Naive thymus-derived CD4-positive, alpha-beta T cell (primary cell): Measurements from ENCODE around the gene OR6J1. TPM values are rescaled to one million over a fixed set of nuclear protein-coding genes. Genes with fewer than 3 reads are reported as not detected.
"Not testable (repeated sequence)": the region's sequence is repeated elsewhere in the genome, so short reads cannot be mapped to it uniquely, and the experiment has no call there.

ENCODE experiments used
- ATAC-seq: fragments of 150-1000 bp; cut with Tn5 transposase; 2 replicates; pipeline ENCODE4 v1.10.0; 2021; ENCODE audit warnings: mild to moderate bottlenecking, moderate library complexity
- CTCF ChIA-PET: fragments of 350-600 bp; sonication (Branson Sonifier 250); formaldehyde crosslinking; loops from one replicate; lab custom pipeline; 2021; ENCODE audit warnings: antibody characterized with exemption; lab: Charles Lee
- POLR2A ChIA-PET: fragments of 350-600 bp; sonication (Branson Sonifier 250); formaldehyde crosslinking; loops from one replicate; lab custom pipeline; 2021; ENCODE audit warnings: antibody characterized with exemption, inconsistent platforms; lab: Charles Lee
- DNase-seq, 9 donors: peaks; one replicate each; pipeline versions ENCODE4 v3.0.0 to v3.0.0-alpha.2; 2020 to 2022; ENCODE audit warnings: mixed read lengths in 1 of 9
- H3K27ac ChIP-seq: one replicate; pipeline ENCODE4 v1.7.0; 2013; ENCODE audit warnings: mild to moderate bottlenecking, low read depth, low read length, moderate library complexity
- H3K27me3 ChIP-seq, 2 donors: one replicate each; pipeline ENCODE4 v1.7.0; 2013; ENCODE audit warnings: low read length in 2 of 2, mild to moderate bottlenecking in 2 of 2, moderate library complexity in 2 of 2; ENCODE audit not compliant: control insufficient read depth in 2 of 2, insufficient read depth in 2 of 2
- H3K36me3 ChIP-seq, 3 experiments: 1 replicate in 2 of 3; 2 replicates in 1 of 3; pipeline ENCODE4 v1.7.0; 2013; ENCODE audit warnings: low read length in 3 of 3, mild to moderate bottlenecking in 3 of 3, moderate library complexity in 1 of 3; ENCODE audit not compliant: insufficient read depth in 3 of 3, control insufficient read depth in 2 of 3
- H3K4me1 ChIP-seq, 2 donors: one replicate each; pipeline ENCODE4 v1.7.0; 2013; ENCODE audit warnings: low read length in 2 of 2, mild to moderate bottlenecking in 2 of 2, moderate library complexity in 1 of 2; ENCODE audit not compliant: control insufficient read depth in 2 of 2, insufficient read depth in 2 of 2
- H3K4me3 ChIP-seq: 2 replicates; pipeline ENCODE4 v1.7.0; 2013; ENCODE audit warnings: mild to moderate bottlenecking, low read length
- H3K9me3 ChIP-seq, 3 experiments: 1 replicate in 2 of 3; 2 replicates in 1 of 3; pipeline ENCODE4 v1.7.0; 2013; ENCODE audit warnings: low read length in 3 of 3; ENCODE audit not compliant: control insufficient read depth in 2 of 3
- H3K27ac Mint-ChIP-seq, 9 donors: one replicate each; pipeline ENCODE4 v1.8.0; 2020 to 2022; ENCODE audit warnings: mixed read lengths in 9 of 9, mild to moderate bottlenecking in 8 of 9, moderate library complexity in 5 of 9, inconsistent platforms in 2 of 9
- H3K27me3 Mint-ChIP-seq, 5 donors: one replicate each; pipeline ENCODE4 v1.8.0; 2021 to 2022; ENCODE audit warnings: mixed read lengths in 5 of 5, mild to moderate bottlenecking in 1 of 5
- H3K36me3 Mint-ChIP-seq, 5 donors: one replicate each; pipeline ENCODE4 v1.8.0; 2020 to 2022; ENCODE audit warnings: mixed read lengths in 5 of 5, mild to moderate bottlenecking in 3 of 5, inconsistent platforms in 1 of 5
- H3K4me1 Mint-ChIP-seq, 7 donors: one replicate each; pipeline ENCODE4 v1.8.0; 2020 to 2022; ENCODE audit warnings: mixed read lengths in 7 of 7, mild to moderate bottlenecking in 3 of 7, inconsistent platforms in 1 of 7
- H3K4me3 Mint-ChIP-seq, 10 donors: one replicate each; pipeline ENCODE4 v1.8.0; 2020 to 2022; ENCODE audit warnings: mild to moderate bottlenecking in 10 of 10, mixed read lengths in 10 of 10, moderate library complexity in 6 of 10, inconsistent platforms in 2 of 10
- H3K9me3 Mint-ChIP-seq, 11 donors: one replicate each; pipeline ENCODE4 v1.8.0; 2020 to 2022; ENCODE audit warnings: mixed read lengths in 11 of 11, mild to moderate bottlenecking in 4 of 11, inconsistent platforms in 1 of 11, moderate library complexity in 1 of 11
- intact Hi-C, 2 donors: fragments of 100-400 bp; cut with micrococcal nuclease; formaldehyde crosslinking; loops; one replicate each; pipeline ENCODE4 v1.15.1; 2023
- polyA plus RNA-seq, 2 donors: library from polyadenylated mRNA; unstranded; fragments of 300-500 nt; fragmentation: Illumina TruSeq; gene quantifications; one replicate each; pipeline ENCODE4 v1.2.3, GENCODE V29; 2021
- total RNA-seq, 6 experiments: library from RNA in 5 of 6; stranded (reverse) in 5 of 6; gene quantifications; 1 replicate in 5 of 6; 2 replicates in 1 of 6; pipeline ENCODE4 v1.2.3 and lab custom pipeline; 2021 to 2026

OR6J1 gene
- total and polyA plus RNA-seq, 7 experiments from 2014 or later, result not detected

- H3K4me3 Mint-ChIP-seq, result peak overlapping the region; percentile 83 to 99 (median 96)
- H3K27ac ChIP-seq, result peak overlapping the region; percentile 96
- H3K9me3 ChIP-seq, H3K27me3 Mint-ChIP-seq, H3K9me3 Mint-ChIP-seq, ATAC-seq, H3K36me3 ChIP-seq, H3K27me3 ChIP-seq: not testable (repeated sequence)
- DNase-seq, result peak in 6 of 9 donors; percentile 22 to 56 (median 41)
- intact Hi-C loops, result loop anchor here (1.0 to 10.0 kb wide), 14 partner anchors 8 to 1503 kb away; partner anchors contain the start of genes PPP1R3E (in 2 of the 2), CHD8 (in 1 of the 2), LRP10 (in 1 of the 2) and MRPL52 (in 1 of the 2)
- POLR2A ChIA-PET, result interaction anchor here (0.6 to 6.6 kb wide), 12 partner anchors 12 to 890 kb away, joined by 3 to 82 read pairs (median 11); partner anchors contain the start of genes ABHD4, MRPL52 and RBM23
- CTCF ChIA-PET, result interaction anchor here (0.6 to 4.7 kb wide), 5 partner anchors 11 to 519 kb away, joined by 3 to 52 read pairs (median 4); no protein-coding TSS in a partner anchor
- H3K27ac Mint-ChIP-seq, result peak overlapping the region; percentile 90 to 100 (median 99)
- peaks cover 43 to 50% of the 10 kb centered on the region in 2 donors for H3K4me1 ChIP-seq
- H3K4me3 ChIP-seq, result peak overlapping the region; percentile 81
- H3K4me1 Mint-ChIP-seq, result peaks cover 49 to 72% (median 66%) of the 10 kb centered on the region in 7 donors
- peaks cover 0 to 26% (median 12%) of the 10 kb centered on the region in 5 donors for H3K36me3 Mint-ChIP-seq
Observed at GRCh38 chr14:22587677-22588422, 56.3 kb downstream of the OR6J1 start.

- H3K36me3 Mint-ChIP-seq, result peaks cover 0 to 26% (median 12%) of the 10 kb centered on the region in 5 donors
- no peak overlapping the region for H3K4me3 ChIP-seq
- H3K27ac ChIP-seq, result peak overlapping the region; percentile 96
- ChIA-PET POLR2A (interaction anchor here (2.9 to 6.6 kb wide), 4 partner anchors 12 to 55 kb away, joined by 9 to 82 read pairs (median 43); partner anchors contain the start of gene ABHD4), CTCF (interaction anchor here (0.6 to 4.7 kb wide), 3 partner anchors 16 to 518 kb away, joined by 3 to 52 read pairs (median 4); no protein-coding TSS in a partner anchor)
- H3K4me1 Mint-ChIP-seq, result peaks cover 53 to 78% (median 72%) of the 10 kb centered on the region in 7 donors
- no peaks in the 10 kb centered on the region for H3K27me3 ChIP-seq
- H3K9me3 Mint-ChIP-seq, result peaks cover 0 to 8% (median 0%) of the 10 kb centered on the region in 11 donors
- intact Hi-C loops, result loop anchor here (5.0 to 10.0 kb wide), 10 partner anchors 65 to 1502 kb away; partner anchors contain the start of genes PPP1R3E (in 2 of the 2), CHD8 (in 1 of the 2), LRP10 (in 1 of the 2) and MRPL52 (in 1 of the 2)
- peak overlapping the region; percentile 83 to 99 (median 96) for H3K4me3 Mint-ChIP-seq
- ATAC-seq (no peak), DNase-seq (no peak)
- H3K27me3 Mint-ChIP-seq, result peaks cover 0 to 5% (median 0%) of the 10 kb centered on the region in 5 donors
- peaks cover 43 to 50% of the 10 kb centered on the region in 2 donors for H3K4me1 ChIP-seq
- H3K36me3 ChIP-seq, result no peaks in the 10 kb centered on the region
- peak overlapping the region; percentile 90 to 100 (median 99) for H3K27ac Mint-ChIP-seq
- no peaks in the 10 kb centered on the region for H3K9me3 ChIP-seq
Observed at GRCh38 chr14:22587247-22587646, 56.9 kb downstream of the OR6J1 start.

DNA sequence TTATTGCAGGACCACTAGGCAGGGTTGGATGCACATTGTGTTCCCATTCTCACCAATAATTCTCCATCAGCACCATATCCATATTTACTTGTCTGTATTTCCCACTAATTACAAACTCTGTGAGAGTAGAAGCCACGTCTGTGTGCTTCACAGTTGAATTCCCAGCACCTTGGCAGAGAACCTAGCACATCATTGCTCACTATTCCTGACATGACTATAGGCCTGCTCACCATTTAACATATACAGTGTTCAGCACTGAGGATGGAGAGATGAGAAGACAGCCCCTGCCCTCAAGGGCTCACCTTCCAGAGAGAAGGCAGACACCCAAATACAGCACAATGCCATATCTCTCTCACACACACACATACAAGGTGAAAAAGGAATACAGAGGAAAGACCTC, 60.2 kb downstream of the OR6J1 start:
- Mint-ChIP-seq H3K4me3 (peak overlapping the region in 9 of 10 donors; percentile 29 to 86 (median 61)), H3K9me3 (peaks cover 0 to 4% (median 0%) of the 10 kb centered on the region in 11 donors), H3K4me1 (peaks cover 62 to 89% (median 78%) of the 10 kb centered on the region in 7 donors), H3K27ac (peak overlapping the region; percentile 29 to 100 (median 84)), H3K27me3 (peaks cover 0 to 2% (median 0%) of the 10 kb centered on the region in 5 donors), H3K36me3 (peaks cover 5 to 32% (median 18%) of the 10 kb centered on the region in 5 donors)
- ATAC-seq (no peak), DNase-seq (peak in 1 of 9 donors; percentile 15)
- ChIA-PET CTCF (interaction anchor here (0.8 to 1.6 kb wide), 3 partner anchors 12 to 287 kb away, joined by 3 to 11 read pairs (median 5); no protein-coding TSS in a partner anchor), POLR2A (interaction anchor here (0.9 to 6.6 kb wide), 4 partner anchors 10 to 17 kb away, joined by 4 to 82 read pairs (median 4); no protein-coding TSS in a partner anchor)
- Histone ChIP-seq H3K27me3 (no peaks in the 10 kb centered on the region), H3K4me3 (no peak overlapping the region), H3K4me1 (peaks cover 37 to 50% of the 10 kb centered on the region in 2 donors), H3K9me3 (no peaks in the 10 kb centered on the region), H3K27ac (peak overlapping the region; percentile 48), H3K36me3 (no peaks in the 10 kb centered on the region)
- intact Hi-C loops, result loop anchor here in 1 of 2 donors (2.0 to 10.0 kb wide), 2 partner anchors 15 to 1499 kb away; partner anchors contain the start of gene ABHD4

Other genes starting within 250 kb of the OR6J1 start
- gene DAD1, start 55.1 kb downstream of the OR6J1 start, total RNA-seq, result 100 to 1,000 TPM in 3 of 5 experiments, 10 to 100 TPM in 2; 68.8 to 157 (median 117) TPM
- 100 to 1,000 TPM; 766 to 777 TPM for gene DAD1, start 55.1 kb downstream of the OR6J1 start, polyA plus RNA-seq
- gene ABHD4, start 46.1 kb downstream of the OR6J1 start, total RNA-seq, result 10 to 100 TPM; 10.5 to 16.3 (median 14.7) TPM
- gene ABHD4, start 46.1 kb downstream of the OR6J1 start, polyA plus RNA-seq, result 10 to 100 TPM in 1 of 2 donors, 1 to 10 TPM in 1; 6.7 to 10.1 TPM
- 100 to 1,000 TPM; 112 to 177 (median 144) TPM for gene OXA1L, start 122.3 kb upstream of the OR6J1 start, total RNA-seq
- gene OXA1L, start 122.3 kb upstream of the OR6J1 start, polyA plus RNA-seq, result 10 to 100 TPM; 62.8 to 76.6 TPM
- gene SLC7A7, start 171.1 kb upstream of the OR6J1 start, total RNA-seq, result 10 to 100 TPM in 1 of 5 experiments, 1 to 10 TPM in 4; 1.1 to 71.1 (median 2.7) TPM
- gene SLC7A7, start 171.1 kb upstream of the OR6J1 start, polyA plus RNA-seq, result 1 to 10 TPM; 1.1 to 1.4 TPM
- 100 to 1,000 TPM in 1 of 5 experiments, 10 to 100 TPM in 4; 32.9 to 118 (median 48.2) TPM for gene MRPL52, start 185.5 kb upstream of the OR6J1 start, total RNA-seq
- gene MRPL52, start 185.5 kb upstream of the OR6J1 start, polyA plus RNA-seq, result 100 to 1,000 TPM; 169 to 189 TPM
- gene MMP14, start 192.2 kb upstream of the OR6J1 start, total RNA-seq, result 1 to 10 TPM; 1.8 to 6.6 (median 2.0) TPM
- not detected for gene MMP14, start 192.2 kb upstream of the OR6J1 start, polyA plus RNA-seq
- 10 to 100 TPM; 55.5 to 76.1 (median 72.3) TPM for gene LRP10, start 227.4 kb upstream of the OR6J1 start, total RNA-seq
- gene LRP10, start 227.4 kb upstream of the OR6J1 start, polyA plus RNA-seq, result 100 to 1,000 TPM in 1 of 2 donors, 10 to 100 TPM in 1; 68.0 to 103 TPM
- gene REM2, start 238.9 kb upstream of the OR6J1 start, total RNA-seq, result 1 to 10 TPM in 4 of 5 experiments, under 1 TPM in 1; 0.97 to 8.6 (median 5.4) TPM
- gene REM2, start 238.9 kb upstream of the OR6J1 start, polyA plus RNA-seq, result 1 to 10 TPM in 1 of 2 donors, under 1 TPM in 1; 0.58 to 1.4 TPM